Measurements from ENCODE around the gene ABLIM2. TPM values are rescaled to one million over a fixed set of nuclear protein-coding genes. Genes with fewer than 3 reads are reported as not detected.

Gene ABLIM2
- total and polyA plus RNA-seq, 2 of the 13 experiments (the other 11 are each of a cell fraction or from before 2014, with no cell fraction given), result 0.20 to 0.37 TPM

- TF ChIP-seq ATF3 (CRISPR knock-in tag; IDR thresholded peaks at IDR 0.05) (no peak), XBP1 (CRISPR knock-in tag; IDR thresholded peaks at IDR 0.05) (no peak), ZNF674 (CRISPR knock-in tag; IDR thresholded peaks at IDR 0.05; ENCODE audit: low read depth) (no peak; the same call in 1 of the 2 replicates), ZBTB40 (IDR thresholded peaks at IDR 0.05) (no peak), ZBTB40 (CRISPR knock-in tag; IDR thresholded peaks at IDR 0.05) (no peak), PRPF4 (IDR thresholded peaks at IDR 0.05; ENCODE audit: low read depth, low read length, poor library complexity, severe bottlenecking) (no peak), ZNF317 (CRISPR knock-in tag; IDR thresholded peaks at IDR 0.05) (peak; percentile 13), ZNF629 (CRISPR knock-in tag; conservative IDR thresholded peaks at IDR 0.05) (peak; percentile 95), ZKSCAN1 (IDR thresholded peaks at IDR 0.05; ENCODE audit: low read length) (no peak), DNMT1 (CRISPR knock-in tag; IDR thresholded peaks at IDR 0.05) (0 out of 2 replicates have a peak, but pooled peaks have one; percentile 23), SP2 (CRISPR knock-in tag; IDR thresholded peaks at IDR 0.05) (peak; percentile 5; the same call in 1 of the 2 replicates), PREB (CRISPR knock-in tag; IDR thresholded peaks at IDR 0.05) (0 out of 2 replicates have a peak, but pooled peaks have one; percentile 23), NCOA1 (CRISPR knock-in tag; IDR thresholded peaks at IDR 0.05) (0 out of 2 replicates have a peak, but pooled peaks have one; percentile 58), ZMYM3 (CRISPR knock-in tag; IDR thresholded peaks at IDR 0.05) (peak; percentile 65; the same call in 1 of the 2 replicates), NPAS2 (CRISPR knock-in tag; IDR thresholded peaks at IDR 0.05; ENCODE audit: borderline replicate concordance) (no peak), ARID2 (CRISPR knock-in tag; IDR thresholded peaks at IDR 0.05; ENCODE audit: borderline replicate concordance) (peak; percentile 39; the same call in 1 of the 2 replicates), YEATS4 (CRISPR knock-in tag; IDR thresholded peaks at IDR 0.05; ENCODE audit: borderline replicate concordance) (no peak), SAFB2 (CRISPR knock-in tag; IDR thresholded peaks at IDR 0.05; ENCODE audit: borderline replicate concordance, low read depth) (no peak)
These were observed 39.7 kb upstream of the ABLIM2 start (continued) for GRCh38 chr4:8198206-8198905.

Measured in HepG2 (cell line).